Measurements from ENCODE around the gene DDX49.

Gene DDX49

GRCh38 chr19:18928018-18928805 is 8.7 kb downstream of the DDX49 start:
- DNase-seq (ENCODE audit: low read depth): no peak
- TF ChIP-seq CTCF (conservative IDR thresholded peaks at IDR 0.05; ENCODE audit: low read depth, low read length): no peak
- H3K4me3 ChIP-seq (ENCODE audit: low read length): no peak overlapping the region

GRCh38 chr19:18929311-18929710 is 9.8 kb downstream of the DDX49 start:
- DNase-seq (ENCODE audit: low read depth): no peak
- TF ChIP-seq CTCF (conservative IDR thresholded peaks at IDR 0.05; ENCODE audit: low read depth, low read length): no peak
- H3K4me3 ChIP-seq (ENCODE audit: low read length): no peak overlapping the region

GRCh38 chr19:18931316-18932162 is 12.0 kb downstream of the DDX49 start:
- H3K4me3 ChIP-seq (ENCODE audit: low read length): no peak overlapping the region

GRCh38 chr19:18932216-18932841 is 12.8 kb downstream of the DDX49 start:
- DNase-seq (ENCODE audit: low read depth): no peak
- H3K4me3 ChIP-seq (ENCODE audit: low read length): no peak overlapping the region
- TF ChIP-seq CTCF (conservative IDR thresholded peaks at IDR 0.05; ENCODE audit: low read depth, low read length): no peak

More at GRCh38 chr19:18931316-18932162, 12.0 kb downstream of the DDX49 start:
- no peak for DNase-seq (ENCODE audit: low read depth)
- no peak for TF ChIP-seq CTCF (conservative IDR thresholded peaks at IDR 0.05; ENCODE audit: low read depth, low read length)

- DNase-seq (ENCODE audit: low read depth): no peak
- no peak for TF ChIP-seq CTCF (conservative IDR thresholded peaks at IDR 0.05; ENCODE audit: low read depth, low read length)
- H3K4me3 ChIP-seq (ENCODE audit: low read length): no peak overlapping the region
Measured at GRCh38 chr19:18933297-18933696, 13.8 kb downstream of the DDX49 start.

- DNase-seq (ENCODE audit: low read depth): no peak
- peak overlapping the region; percentile 91 for H3K4me3 ChIP-seq (ENCODE audit: low read length)
- no peak for TF ChIP-seq CTCF (conservative IDR thresholded peaks at IDR 0.05; ENCODE audit: low read depth, low read length)
Measured at GRCh38 chr19:18939163-18939562, 19.6 kb downstream of the DDX49 start.

All from retinal pigment epithelial cell (primary cell).